BLaER1 treated with 17β-estradiol and CSF1 and Interleukin-3, amounts not matched to agents 10 nM and 100 nM (cell line): ENCODE measurements around the gene PPP1R14D.

Experiments used
- H3K27ac ChIP-seq, 11 experiments: shearing (Covaris generic); formaldehyde crosslinking; 2 replicates each; pipeline ENCODE4 v1.8.1; 2022
- H3K27me3 ChIP-seq, 11 experiments: shearing (Covaris generic); formaldehyde crosslinking; 2 replicates each; pipeline ENCODE4 v1.8.1; 2022
- H3K36me3 ChIP-seq, 11 experiments: shearing (Covaris generic); formaldehyde crosslinking; 2 replicates each; pipeline ENCODE4 v1.8.1; 2022
- H3K4me1 ChIP-seq, 10 experiments: shearing (Covaris generic); formaldehyde crosslinking; 2 replicates each; pipeline ENCODE4 v1.8.1; 2022
- H3K4me2 ChIP-seq, 11 experiments: shearing (Covaris generic); formaldehyde crosslinking; 2 replicates each; pipeline ENCODE4 v1.8.1; 2022
- H3K4me3 ChIP-seq, 10 experiments: shearing (Covaris generic); formaldehyde crosslinking; 2 replicates each; pipeline ENCODE4 v1.8.1; 2022
- H3K9ac ChIP-seq, 11 experiments: shearing (Covaris generic); formaldehyde crosslinking; 2 replicates each; pipeline ENCODE4 v1.8.1; 2022
- H3K9me3 ChIP-seq, 11 experiments: shearing (Covaris generic); formaldehyde crosslinking; replicated peaks in 1 of 11; 2 replicates each; pipeline ENCODE4 v1.8.1; 2022
- H4K20me1 ChIP-seq, 11 experiments: shearing (Covaris generic); formaldehyde crosslinking; 2 replicates each; pipeline ENCODE4 v1.8.1; 2022
- Cebpa-rat ChIP-seq, 11 experiments: shearing (Covaris generic); IDR thresholded peaks; 2 replicates each; pipeline ENCODE4 v1.8.1; 2022

PPP1R14D gene

DNA sequence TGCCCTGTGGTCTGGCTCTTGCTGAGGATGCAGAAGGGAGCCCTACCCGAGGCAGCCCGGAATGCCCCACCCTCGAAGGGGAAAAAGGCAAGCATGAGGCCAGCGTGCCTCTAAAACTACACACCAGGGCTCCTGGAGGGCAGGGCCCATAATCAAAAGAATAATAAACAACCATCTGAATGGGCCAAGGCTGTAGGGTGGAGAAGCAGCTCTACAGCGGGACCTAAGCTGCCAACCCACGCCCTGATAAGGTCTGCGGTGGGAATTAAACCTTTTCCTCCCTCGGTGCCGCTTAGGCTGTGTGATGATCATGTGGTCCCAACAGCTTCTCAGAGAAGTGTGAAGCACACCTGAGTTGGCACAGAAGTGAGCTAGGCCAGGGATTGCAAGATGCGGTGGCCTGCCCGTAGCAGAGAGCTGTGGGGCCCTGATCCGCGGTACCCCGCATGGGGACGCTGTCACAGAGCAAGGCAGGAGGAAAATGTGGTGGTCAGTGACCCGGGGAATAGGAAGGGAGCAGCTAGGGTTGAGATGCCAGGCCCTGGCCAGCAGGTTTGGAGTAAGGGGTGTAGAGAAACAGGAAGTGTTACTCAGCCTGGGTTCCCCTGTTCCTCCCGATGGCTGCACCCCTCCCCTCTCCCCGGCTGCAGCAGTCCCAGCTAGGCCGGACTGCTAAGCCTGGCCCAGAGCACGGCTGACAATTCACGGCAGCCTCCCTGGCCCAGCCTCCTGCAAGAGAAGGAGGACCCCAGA lies 59.8 kb downstream of the PPP1R14D start:
- Histone ChIP-seq H3K27me3 (peaks cover 0 to 13% (median 4%) of the 10 kb centered on the region in 11 experiments; a peak in 7 of 22 replicates), H4K20me1 (peaks cover 10 to 86% (median 52%) of the 10 kb centered on the region in 11 experiments; a peak in 16 of 22 replicates), H3K9me3 (no peaks in the 10 kb centered on the region), H3K36me3 (peaks cover 4 to 28% (median 10%) of the 10 kb centered on the region in 11 experiments; a peak in 20 of 22 replicates), H3K9ac (peak overlapping the region; percentile 11 to 87 (median 64); a peak in 21 of 22 replicates), H3K27ac (peak overlapping the region in 9 of 11 experiments; percentile 47 to 97 (median 69); a peak in 19 of 22 replicates), H3K4me1 (peaks cover 87 to 100% (median 98%) of the 10 kb centered on the region in 10 experiments), H3K4me3 (peak overlapping the region in 8 of 10 experiments; percentile 37 to 55 (median 42); a peak in 16 of 20 replicates), H3K4me2 (peak overlapping the region; percentile 90 to 100 (median 99))
- TF ChIP-seq Cebpa-rat (IDR thresholded peaks at IDR 0.05), result no peak

DNA sequence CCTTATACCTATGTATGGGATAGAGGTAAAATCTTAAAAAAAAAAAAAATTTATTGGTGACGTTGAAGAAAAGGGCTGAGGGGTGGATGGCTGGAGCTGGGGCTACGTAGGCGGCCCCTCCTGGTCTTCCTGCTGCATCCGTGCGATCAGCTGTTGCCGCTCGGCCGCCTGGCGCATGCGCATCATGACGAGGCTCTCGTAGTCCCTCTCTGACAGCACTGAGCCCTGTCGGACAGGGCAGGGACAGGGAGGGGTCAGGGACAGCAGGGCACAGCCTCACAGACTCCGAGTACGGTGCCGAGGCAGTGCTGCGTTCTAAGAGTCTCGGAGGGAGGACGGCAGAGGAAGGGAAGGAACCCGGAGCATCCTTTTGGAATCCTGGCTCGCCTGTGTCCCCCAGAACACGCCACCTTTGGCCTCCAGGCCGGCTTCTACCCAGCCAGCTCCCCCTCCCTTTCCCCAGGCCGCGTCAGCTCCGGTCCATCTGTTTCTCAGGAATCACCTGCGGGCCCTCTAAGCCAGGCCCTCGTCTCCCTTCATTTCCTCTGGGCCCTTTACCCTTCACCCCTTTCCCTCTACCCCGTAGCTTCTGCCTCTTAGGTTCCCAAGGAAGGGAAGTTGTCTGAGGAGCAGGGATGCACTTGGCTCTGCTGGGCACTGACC lies 60.5 kb downstream of the PPP1R14D start:
- Histone ChIP-seq H3K27me3 (peaks cover 0 to 21% (median 6%) of the 10 kb centered on the region in 11 experiments; a peak in 9 of 22 replicates), H3K4me3 (peak overlapping the region in 6 of 10 experiments; percentile 2 to 55 (median 40); a peak in 7 of 20 replicates), H3K36me3 (peaks cover 0 to 21% (median 4%) of the 10 kb centered on the region in 11 experiments; a peak in 9 of 22 replicates), H3K4me1 (peaks cover 87 to 100% (median 100%) of the 10 kb centered on the region in 10 experiments), H4K20me1 (peaks cover 10 to 80% (median 52%) of the 10 kb centered on the region in 11 experiments; a peak in 16 of 22 replicates), H3K4me2 (peak overlapping the region; percentile 90 to 100 (median 99)), H3K27ac (peak overlapping the region in 7 of 11 experiments; percentile 65 to 97 (median 87); a peak in 11 of 22 replicates), H3K9ac (peak overlapping the region in 9 of 11 experiments; percentile 34 to 87 (median 67); a peak in 16 of 22 replicates), H3K9me3 (no peaks in the 10 kb centered on the region)
- no peak for TF ChIP-seq Cebpa-rat (IDR thresholded peaks at IDR 0.05)

DNA sequence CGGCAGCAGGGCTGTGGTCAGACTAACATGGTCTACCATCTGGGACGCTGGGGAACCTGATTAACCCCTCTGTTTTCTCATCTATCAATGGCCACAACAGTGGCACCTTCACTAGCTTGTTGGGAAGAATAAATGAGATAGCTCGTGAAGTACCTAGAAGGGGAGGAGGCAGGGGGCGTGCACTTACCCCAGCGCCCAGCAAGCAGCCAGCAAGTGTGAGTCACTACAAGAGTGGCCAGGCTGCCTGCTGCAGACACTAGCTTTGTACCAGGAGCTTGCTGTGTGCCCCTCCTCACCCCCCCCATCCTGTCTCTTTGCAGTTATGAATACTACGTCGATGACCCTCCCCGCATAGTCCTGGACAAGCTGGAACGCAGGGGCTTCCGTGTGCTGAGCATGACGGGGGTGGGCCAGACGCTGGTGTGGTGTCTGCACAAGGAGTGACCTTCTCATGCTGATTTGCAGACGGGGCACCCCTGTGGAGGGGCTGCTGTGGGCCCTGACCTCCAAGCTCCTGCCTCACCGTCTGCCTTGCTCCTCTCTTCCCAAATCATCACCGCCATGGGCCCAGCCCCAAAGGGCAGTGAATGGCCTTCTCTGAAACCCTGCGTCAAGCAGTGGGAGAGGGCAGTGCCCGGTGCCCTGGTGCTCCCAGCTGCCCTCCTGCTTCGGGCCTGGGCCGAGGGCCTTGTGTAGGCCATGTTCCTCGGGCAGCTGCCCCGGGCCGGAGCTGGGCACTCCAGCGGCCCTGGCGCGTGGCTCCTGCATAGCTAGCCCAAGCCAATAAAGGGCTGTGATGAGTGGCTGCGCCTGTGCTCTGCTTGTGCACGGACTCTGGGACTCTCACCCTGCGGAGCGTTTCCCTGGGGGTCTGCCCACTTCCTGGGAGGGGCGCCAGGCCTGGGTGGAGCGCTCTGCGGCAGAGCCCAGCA lies 61.3 kb downstream of the PPP1R14D start:
- H3K27ac ChIP-seq, result peak overlapping the region in 4 of 11 experiments; percentile 87 to 97 (median 92); a peak in 7 of 22 replicates
- H3K9ac ChIP-seq, result peak overlapping the region in 7 of 11 experiments; percentile 3 to 87 (median 79); a peak in 11 of 22 replicates
- peak overlapping the region; percentile 90 to 100 (median 99) for H3K4me2 ChIP-seq
- peak overlapping the region in 2 of 10 experiments; percentile 3 to 42; a peak in 4 of 20 replicates for H3K4me3 ChIP-seq
- peaks cover 10 to 73% (median 46%) of the 10 kb centered on the region in 11 experiments; a peak in 16 of 22 replicates for H4K20me1 ChIP-seq
- H3K4me1 ChIP-seq, result peaks cover 85 to 100% (median 96%) of the 10 kb centered on the region in 10 experiments
- H3K9me3 ChIP-seq, result no peaks in the 10 kb centered on the region
- peaks cover 0 to 18% (median 0%) of the 10 kb centered on the region in 11 experiments; a peak in 3 of 22 replicates for H3K36me3 ChIP-seq
- no peak for TF ChIP-seq Cebpa-rat (IDR thresholded peaks at IDR 0.05)
- H3K27me3 ChIP-seq, result peaks cover 0 to 23% (median 6%) of the 10 kb centered on the region in 11 experiments; a peak in 9 of 22 replicates

DNA sequence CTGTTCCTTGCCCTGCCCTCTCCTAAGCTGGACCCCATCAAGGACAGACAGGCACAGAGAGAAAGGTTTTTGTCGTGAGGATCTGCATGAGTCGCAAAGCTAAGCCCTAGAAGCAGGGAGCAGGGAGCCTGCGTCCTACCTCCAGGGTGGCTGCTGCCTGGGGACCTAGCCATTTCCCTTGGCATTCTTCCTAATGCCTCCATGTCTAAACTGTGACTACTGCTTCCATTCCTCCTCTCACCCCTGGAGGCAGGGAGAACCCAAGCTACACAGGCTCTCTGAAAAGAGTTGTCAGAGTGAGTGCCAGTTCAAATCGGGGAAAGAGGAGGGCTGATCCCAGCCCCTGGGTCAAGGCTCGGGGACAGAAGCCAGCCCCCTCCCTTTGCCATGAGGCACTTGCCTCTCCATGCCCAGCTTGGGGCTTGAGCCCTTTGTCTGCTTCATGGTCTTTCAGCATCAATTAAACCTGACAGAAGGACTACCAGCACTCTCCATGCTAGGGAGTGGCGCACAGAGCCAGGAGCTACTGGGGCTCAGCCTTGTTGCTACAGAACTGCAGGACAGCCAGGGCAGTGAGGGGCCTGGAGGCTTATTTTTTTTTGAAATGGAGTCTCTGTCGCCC lies 62.2 kb downstream of the PPP1R14D start:
- Histone ChIP-seq H3K4me1 (peaks cover 77 to 91% (median 88%) of the 10 kb centered on the region in 10 experiments), H3K9ac (peak overlapping the region in 4 of 11 experiments; percentile 43 to 82 (median 66); a peak in 8 of 22 replicates), H3K27me3 (peaks cover 0 to 23% (median 6%) of the 10 kb centered on the region in 11 experiments; a peak in 9 of 22 replicates), H3K9me3 (no peaks in the 10 kb centered on the region), H3K27ac (peak overlapping the region in 4 of 11 experiments; percentile 64 to 97 (median 82); a peak in 6 of 22 replicates), H3K4me2 (peak overlapping the region; percentile 98 to 100 (median 99); a peak in 21 of 22 replicates), H3K36me3 (peaks cover 0 to 13% (median 0%) of the 10 kb centered on the region in 11 experiments; a peak in 3 of 22 replicates), H4K20me1 (peaks cover 10 to 64% (median 39%) of the 10 kb centered on the region in 11 experiments; a peak in 16 of 22 replicates), H3K4me3 (no peak overlapping the region)
- no peak for TF ChIP-seq Cebpa-rat (IDR thresholded peaks at IDR 0.05)
